ENCODE measurements around the gene RHOA.
"Not testable (repeated sequence)": the region's sequence is repeated elsewhere in the genome, so short reads cannot be mapped to it uniquely, and the experiment has no call there.

RHOA gene

DNA sequence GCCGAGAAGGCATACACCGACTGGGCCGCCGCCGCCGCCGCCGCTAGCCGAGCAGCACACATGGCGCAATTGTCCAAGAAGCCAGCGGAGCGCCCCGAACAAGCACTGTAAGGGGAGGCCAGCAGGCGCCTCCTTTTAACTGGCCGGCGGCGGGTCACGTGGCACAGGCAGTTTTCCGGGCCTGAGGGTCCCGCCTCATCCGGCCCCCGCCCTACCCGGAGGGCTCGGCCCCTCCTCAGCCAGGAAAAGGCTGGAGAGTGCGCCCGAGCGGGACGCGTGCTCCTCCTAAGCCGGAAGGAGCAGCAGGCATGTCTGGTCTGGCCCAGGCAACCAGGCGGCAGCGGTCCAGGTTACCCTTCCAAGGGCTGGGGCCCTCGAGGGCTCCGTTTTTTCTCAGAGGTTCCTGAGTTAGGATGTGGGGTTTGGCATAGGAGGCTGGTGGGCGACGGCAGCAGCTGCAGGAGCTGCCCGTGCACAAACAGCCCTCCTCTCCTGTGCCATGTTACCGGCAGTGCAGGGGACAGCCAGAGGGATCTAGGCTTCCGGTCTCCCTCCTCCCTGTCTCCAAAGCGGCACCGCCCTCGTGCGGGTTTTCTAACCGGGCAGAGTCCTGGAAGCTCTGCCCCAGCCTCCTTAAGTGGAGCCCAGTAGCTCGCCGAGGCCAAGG is 53.4 kb downstream of the RHOA start, which contains the start of gene GPX1:
TSS of gene GPX1 (minus strand) at position 137 of the 667 bp plus-strand sequence. CDS start at position 62, 75 bp downstream.
- peak; percentile 69 to 85 for DNase-seq

DNA sequence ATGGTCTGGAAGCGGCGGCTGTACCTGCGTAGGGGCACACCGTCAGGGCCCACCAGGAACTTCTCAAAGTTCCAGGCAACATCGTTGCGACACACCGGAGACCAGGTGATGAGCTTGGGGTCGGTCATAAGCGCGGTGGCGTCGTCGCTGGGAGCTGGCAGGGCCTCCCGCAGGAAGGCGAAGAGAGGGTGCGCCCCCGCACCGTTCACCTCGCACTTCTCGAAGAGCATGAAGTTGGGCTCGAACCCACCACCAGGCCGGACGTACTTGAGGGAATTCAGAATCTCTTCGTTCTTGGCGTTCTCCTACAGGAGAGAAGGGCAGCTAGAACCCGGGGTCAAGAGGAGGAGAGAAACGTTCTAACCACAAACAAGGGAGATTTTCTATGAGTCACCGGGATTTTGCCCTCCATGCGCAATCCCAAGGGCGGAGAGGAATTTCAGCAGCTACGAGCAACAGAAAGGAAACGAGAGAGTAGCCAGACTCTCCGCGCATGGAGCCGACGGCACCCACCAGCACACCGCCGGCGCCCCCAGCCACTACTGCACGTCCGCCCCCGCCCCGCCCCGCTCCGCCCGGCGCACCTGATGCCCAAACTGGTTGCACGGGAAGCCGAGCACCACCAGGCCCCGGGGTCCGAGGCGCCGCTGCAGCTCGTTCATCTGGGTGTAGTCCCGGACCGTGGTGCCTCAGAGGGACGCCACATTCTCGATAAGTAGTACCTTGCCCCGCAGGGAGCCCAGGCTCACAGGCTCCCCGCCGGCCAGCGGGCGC is 54.1 kb downstream of the RHOA start:
- peak in 1 of 2 donors; percentile 69 for DNase-seq

- not testable (repeated sequence) for DNase-seq
Observed at GRCh38 chr3:49357095-49357442, 54.7 kb downstream of the RHOA start.

DNA sequence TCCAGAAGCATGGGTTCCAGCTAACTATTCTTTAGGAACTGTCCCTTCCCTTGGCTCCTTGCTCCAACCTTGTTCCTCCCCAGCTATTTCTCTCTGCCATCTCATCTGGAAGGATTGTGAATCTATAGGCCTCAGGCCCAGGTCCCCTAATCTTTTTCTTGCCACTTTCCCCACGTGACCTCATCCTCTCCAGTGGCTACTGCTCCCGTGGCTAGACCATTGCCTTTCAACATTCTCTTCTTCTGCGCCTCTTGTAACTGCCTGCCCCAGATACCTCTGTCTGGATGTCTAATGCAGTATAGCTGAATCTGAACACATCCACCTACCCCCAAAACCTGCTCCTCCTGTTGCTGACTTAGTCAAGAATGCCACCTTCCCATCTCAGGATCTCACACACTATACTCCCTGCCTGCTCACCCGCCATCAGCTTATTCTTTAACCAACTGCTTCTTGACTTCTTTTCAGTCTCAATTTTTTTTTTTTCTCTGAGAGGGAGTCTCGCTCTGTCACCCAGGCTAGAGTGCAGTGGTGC is 58.8 kb downstream of the RHOA start:
- no peak for DNase-seq

DNA sequence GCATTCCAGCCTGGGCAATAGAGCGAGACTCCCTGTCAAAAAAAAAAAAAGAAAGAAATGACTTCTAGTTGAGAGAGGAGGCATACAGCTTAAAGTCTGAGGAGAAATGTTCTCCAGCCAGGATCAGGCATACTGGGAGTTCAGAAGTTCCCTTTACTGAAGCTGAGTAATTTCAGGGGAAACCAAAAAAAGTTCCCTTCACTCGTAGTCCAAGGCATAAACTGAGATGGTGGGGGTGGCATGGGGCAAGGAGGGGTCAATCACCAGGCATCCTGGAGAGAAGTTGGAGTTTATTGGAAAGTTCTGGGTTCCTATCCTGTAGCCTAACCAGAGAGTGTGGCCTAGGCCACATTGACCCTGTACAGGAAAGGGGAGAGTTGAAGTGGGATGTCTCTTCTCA is 59.5 kb downstream of the RHOA start:
- DNase-seq, result no peak

DNA sequence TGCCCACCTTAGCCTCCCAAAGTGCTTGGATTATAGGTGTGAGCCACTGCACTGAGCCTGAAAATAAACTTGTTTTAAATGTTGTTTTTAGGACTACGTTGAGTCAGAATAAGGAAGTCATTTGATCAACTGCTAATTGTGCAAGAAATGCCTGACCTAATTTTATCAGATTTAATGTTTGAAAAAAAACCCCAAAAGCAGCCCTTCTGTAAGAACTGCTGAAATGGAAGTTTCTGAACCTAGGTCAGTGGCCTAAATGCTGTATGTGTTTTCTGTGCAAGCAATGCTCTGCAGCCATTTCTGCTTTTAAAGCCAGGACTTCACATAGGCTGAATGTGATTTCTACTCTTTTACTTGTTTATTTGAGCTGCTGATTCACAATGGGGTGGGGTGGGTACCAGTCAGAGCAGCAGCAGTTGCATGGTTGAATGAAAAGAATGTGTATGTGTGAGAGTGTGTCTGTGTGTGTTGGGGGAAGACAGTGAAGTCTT is 60.2 kb downstream of the RHOA start:
- DNase-seq, result peak in 1 of 2 donors; percentile 59

DNA sequence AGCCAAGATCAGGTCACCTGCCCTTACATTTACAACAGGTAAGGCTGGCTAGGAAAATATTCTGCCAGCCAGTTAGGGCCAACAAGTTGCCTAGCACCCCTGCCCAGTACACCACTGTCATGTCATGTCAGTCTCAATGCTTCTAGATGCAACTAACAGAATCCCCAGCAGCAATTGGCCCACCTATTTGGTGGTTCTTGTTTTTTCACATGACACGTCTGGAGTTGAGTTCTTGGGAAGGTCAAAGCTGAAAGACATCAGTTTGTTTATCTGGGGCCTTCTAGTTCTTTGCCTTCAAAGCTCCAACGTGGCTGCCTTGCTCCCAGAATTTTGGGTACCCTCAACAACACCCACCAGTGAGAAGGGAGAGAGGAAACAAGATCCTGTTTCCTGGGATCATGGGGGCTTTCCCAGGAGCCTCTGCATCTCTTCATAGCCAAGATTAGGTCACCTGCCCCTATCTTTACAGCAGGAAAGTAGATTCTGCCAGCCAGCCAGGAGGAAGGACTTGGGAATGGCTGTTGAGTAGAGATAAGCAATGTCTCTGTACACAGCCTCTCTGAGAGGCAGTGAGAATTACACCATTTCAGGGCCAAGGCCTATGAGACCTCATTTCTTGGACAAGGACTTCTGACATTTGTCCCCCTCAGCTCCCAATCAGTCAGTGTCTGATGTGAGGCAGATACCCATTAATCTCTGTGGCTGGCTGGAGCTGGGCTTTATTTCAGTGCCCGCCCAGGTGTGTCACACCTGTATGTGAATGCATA is 62.2 kb downstream of the RHOA start:
- no peak for DNase-seq

GRCh38 chr3:49348361-49348760 is 63.4 kb downstream of the RHOA start:
- DNase-seq, result not testable (repeated sequence)

GRCh38 chr3:49346797-49347251 is 65.0 kb downstream of the RHOA start:
- no peak for DNase-seq

- peak in 1 of 2 donors; percentile 73 for DNase-seq
Observed at GRCh38 chr3:49343163-49343562, 68.6 kb downstream of the RHOA start.

GRCh38 chr3:49341996-49342395 is 69.8 kb downstream of the RHOA start:
- DNase-seq, result no peak

DNA sequence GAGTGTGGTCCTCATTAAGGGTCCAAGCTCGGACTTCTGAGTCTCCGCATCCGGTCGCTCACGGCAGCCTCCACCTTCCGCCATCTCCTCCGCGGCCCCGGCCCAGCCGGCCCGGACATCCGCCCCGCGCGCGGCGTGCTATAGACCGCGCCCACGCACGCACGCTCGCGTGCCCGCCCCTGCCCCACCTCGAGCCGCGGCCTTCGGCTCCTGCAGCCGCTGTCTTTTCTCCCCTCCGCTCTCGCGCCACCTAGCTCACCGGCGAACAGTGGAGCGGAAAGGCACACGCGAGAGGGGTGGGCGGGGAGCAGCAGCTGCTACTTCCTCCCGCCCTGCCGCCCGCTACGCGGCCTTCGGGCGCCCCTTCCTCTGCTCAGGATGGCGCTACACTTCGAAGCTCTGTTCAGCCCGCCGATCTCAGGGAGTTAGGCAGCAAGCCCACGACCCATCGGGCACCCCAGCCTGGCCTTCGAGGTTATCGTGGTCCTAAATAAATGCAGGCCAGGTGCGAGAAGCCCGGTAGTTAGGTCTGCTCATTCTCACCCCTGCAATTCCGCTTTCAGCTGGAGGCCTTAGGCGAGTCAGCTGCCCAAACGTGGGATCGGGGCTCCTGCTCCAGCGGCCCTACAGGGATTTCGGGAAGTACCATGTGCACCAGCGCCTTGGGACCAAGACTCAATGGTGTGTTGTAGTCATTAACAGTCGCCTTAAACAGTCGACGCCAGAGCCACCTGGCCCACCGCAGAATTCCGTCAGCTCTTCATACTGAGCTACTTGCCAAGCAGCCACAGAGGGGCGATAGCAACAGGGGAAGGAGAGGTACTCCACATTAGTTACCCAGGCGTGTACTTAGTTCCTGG is 71.6 kb downstream of the RHOA start, which contains the start of gene USP4:
TSS of gene USP4 (minus strand) at position 113 of the 860 bp plus-strand sequence. CDS start at position 84, 29 bp downstream.
- peak; percentile 79 to 89 for DNase-seq

DNA sequence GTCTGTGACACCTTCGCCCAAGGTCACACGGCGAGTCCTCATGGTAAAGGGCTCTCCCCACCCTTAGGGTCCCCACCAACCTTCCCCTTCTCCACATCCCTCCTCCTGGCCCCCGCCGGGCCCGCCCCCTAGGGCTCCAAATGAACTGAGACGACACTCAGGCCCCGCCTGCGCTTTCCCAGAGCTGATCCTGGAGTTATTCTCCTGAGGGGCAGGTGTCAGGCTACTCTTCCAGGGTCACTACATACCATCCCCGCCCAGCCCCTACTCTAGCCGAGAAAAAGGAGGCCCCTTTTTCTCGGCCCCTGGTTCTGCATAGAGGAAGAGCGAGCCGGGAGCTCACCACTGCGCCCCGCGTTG is 72.2 kb downstream of the RHOA start:
- no peak for DNase-seq

DNA sequence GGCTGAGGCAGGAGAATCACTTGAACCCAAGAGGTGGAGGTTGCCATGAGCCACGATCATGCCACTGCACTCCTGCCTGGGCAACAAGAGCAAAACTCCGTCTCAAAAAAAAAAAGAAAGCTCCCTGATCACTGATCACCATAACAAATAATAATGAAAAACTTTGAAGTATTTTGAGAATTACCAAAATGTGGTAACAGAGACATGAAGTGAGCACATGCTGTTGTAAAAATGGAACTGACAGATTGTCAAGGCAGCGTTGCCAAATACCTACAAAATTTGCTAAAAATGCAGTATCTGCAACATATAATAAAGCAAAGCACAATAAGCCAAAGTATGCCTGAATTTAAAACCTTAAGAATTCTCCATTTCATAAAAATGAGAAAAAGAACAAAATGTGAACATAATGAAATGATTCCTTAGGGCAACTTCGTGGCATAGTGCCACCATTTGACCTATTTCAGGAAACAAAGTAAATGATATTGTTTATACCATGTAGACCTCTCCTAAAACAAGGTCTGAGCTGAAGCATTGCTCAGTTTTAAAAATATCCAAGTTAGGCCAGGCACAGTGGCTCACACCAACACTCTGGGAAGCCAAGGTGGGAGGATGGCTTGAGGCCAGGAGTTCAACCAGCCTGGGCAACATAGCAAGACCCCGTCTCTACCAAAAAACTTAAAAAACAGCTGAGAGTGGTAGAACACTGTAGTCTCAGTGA is 77.7 kb downstream of the RHOA start:
- no peak for DNase-seq

GRCh38 chr3:49333091-49333490 is 78.7 kb downstream of the RHOA start:
- DNase-seq, result no peak

- DNase-seq, result no peak
Observed at GRCh38 chr3:49329186-49329585, 82.6 kb downstream of the RHOA start.

GRCh38 chr3:49328350-49328749 is 83.4 kb downstream of the RHOA start:
- not testable (repeated sequence) for DNase-seq

DNA sequence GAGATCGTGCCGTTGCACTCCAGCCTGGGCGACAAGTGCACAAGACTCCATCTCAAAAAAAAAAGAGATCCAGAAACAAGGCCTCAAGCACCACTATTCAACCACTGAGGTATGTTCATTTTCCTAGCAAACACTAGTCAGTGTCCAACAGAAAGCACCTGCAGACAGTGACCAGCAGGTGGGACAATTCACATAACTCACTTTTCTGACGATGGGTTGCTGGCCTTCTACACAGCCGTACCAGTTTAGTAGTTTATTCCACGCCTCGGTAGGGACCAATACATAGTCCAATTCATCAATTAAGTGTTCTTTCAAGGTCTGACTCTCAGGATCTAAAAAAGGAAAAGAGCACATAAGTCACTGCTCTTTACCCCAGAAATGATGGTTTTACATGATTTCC is 84.3 kb downstream of the RHOA start:
- DNase-seq, result no peak

DNA sequence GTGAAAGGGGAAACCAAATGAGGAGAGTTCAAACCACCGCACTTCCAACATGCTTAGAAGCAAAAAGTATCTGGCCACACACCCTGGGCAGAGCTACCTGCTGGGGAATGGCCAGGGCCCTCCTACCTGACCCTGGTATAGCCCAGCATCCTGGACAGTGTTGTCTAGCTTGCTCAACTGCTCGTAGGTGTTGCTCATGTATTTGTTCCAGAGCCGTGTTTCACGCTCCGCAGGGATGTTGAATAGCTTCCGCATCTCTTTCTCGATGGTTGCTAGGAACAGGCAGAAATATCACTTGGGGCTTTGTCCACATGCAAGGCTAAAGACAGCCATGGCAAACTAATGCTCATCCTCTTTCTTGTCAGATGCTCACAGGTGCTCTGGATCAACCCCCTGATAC is 87.0 kb downstream of the RHOA start:
- no peak for DNase-seq

DNA sequence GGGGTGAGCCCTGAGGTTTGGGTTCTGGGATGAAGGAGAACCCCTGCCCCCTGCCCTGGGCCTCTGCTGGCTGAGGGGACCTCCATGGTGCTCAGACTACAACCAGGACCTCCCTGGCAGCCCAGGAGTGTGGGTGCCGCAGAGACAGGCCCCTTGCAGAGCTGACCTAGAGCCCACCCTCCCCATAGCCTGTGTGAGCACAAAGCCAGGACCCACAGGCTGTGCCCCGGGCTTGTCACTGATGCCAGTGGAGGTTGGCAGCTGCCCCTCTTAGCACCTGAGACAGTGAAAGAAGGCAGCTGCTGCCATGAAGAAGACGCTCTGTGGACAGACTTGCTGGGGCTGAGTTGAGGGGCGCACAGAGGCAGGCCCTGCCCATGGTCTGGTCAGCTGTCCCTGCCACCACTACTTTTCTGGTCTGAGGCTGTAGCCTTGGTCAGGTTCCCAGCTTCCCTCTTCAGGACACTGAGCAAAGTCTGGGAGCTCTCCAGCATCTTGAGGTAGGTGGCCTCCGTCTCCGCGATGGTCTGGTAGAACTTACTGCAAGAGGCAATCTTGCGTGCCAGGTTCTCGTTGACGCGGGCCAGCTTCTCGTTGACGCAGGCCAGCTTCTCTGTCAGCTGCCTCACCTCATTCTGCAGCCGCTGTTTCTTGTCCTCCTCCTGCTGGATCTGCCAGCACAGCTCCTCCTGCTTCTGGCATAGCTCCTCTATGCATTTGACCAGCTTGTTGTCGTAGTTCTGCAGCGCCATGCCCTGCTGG is 94.9 kb downstream of the RHOA start:
- DNase-seq, result no peak
